RWPE1 (cell line): ENCODE results near the gene KRTAP29-1.
"Not testable (repeated sequence)": the region's sequence is repeated elsewhere in the genome, so short reads cannot be mapped to it uniquely, and the experiment has no call there.

Source experiments
- CTCF ChIA-PET: fragments of 350-600 bp; sonication (Branson Sonifier 250); formaldehyde crosslinking; extraction: SDS; loops from one replicate; lab custom pipeline; 2021; lab: Yijun Ruan, JAX
- POLR2A ChIA-PET: fragments of 400-600 bp; formaldehyde crosslinking; extraction: SDS; loops from one replicate; lab custom pipeline; 2020; ENCODE audit warnings: antibody characterized with exemption; ENCODE audit not compliant: low non-redundant PET; lab: Yijun Ruan, JAX
- DNase-seq: peaks from one replicate; pipeline ENCODE4 v3.0.0; 2012; ENCODE audit warnings: low spot score
- H3K27ac ChIP-seq: fragments of 450-650 bp; 2 replicates; pipeline ENCODE4 v1.5.1; 2017
- CTCF ChIP-seq: fragments of 450-650 bp; conservative IDR thresholded peaks from 2 replicates; pipeline ENCODE4 v1.5.1; 2017; ENCODE audit warnings: low read depth, mild to moderate bottlenecking

The KRTAP29-1 gene, protein sequence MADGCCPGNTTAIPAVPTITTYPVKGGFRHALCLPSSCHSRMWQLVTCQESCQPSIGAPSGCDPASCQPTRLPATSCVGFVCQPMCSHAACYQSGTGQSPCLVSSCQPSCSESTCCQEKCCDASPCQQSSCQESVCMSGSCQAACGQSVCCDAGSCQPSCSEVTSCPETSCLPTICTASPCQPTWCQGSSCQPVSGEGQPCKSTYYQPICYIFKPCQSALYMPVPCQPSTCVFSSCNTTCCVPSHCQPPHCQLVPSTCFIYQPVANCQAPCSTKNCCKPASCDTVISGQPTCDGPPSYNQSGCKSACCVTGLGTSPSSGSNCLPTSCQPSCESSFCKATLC

DNA sequence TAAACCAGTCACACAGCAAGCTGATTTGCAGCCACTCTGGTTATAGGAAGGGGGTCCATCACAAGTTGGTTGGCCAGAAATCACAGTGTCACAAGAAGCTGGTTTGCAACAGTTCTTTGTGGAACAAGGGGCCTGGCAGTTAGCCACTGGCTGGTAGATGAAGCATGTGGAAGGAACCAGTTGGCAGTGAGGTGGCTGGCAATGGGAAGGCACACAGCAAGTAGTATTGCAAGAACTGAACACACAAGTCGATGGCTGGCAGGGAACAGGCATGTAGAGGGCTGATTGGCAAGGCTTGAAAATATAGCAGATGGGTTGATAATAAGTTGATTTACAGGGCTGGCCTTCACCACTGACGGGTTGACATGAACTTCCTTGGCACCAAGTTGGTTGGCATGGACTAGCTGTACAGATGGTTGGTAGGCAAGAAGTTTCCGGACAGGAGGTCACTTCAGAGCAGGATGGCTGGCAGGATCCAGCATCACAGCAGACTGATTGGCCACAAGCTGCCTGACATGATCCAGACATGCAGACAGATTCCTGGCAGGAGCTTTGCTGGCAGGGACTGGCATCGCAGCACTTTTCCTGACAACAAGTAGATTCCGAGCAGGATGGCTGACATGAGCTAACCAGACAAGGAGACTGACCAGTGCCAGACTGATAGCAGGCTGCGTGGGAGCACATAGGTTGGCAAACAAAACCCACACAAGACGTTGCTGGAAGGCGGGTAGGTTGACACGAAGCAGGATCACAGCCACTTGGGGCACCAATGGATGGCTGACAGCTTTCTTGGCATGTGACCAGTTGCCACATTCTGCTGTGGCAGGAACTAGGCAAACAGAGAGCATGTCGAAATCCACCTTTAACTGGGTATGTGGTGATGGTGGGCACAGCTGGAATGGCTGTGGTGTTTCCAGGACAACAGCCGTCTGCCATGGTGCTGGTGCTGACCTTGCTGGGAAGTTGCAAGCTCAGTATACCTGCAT lies at the start of gene KRTAP29-1:
Gene KRTAP29-1, minus strand, starts transcription at position 936 of the 986 bp plus-strand sequence. Its CDS starts 0 bp downstream, at position 936.
- no peak for DNase-seq
- no peak for TF ChIP-seq CTCF
- POLR2A ChIA-PET, result no interaction called here
- CTCF ChIA-PET, result interaction anchor here (0.9 to 1.0 kb wide), 2 partner anchors 20 to 760 kb away, joined by 3 to 4 read pairs; no protein-coding TSS in a partner anchor
- H3K27ac ChIP-seq, result peak within 1 kb of the TSS; percentile 71

DNA sequence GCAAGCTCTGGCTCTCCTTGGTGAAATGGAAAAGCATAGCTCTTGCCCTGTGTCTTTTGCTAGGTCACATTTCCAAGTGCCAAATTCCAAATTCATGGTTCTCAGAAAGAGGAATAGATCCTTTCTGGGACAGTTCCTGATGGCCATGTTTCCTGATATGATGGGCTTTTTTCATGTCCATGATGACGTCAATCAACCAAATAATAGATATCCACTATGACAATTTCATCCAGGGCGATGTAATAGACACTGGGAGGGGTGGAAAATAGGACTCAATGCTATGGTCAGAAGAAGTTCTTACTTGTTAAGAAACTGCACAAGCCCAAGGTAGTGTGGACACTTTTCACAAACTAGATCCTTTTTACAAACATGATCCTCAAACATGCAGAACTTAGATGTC lies 48.5 kb upstream of the KRTAP29-1 start:
- DNase-seq, result no peak
- H3K27ac ChIP-seq, result no peak overlapping the region
- CTCF ChIA-PET, result no interaction called here
- TF ChIP-seq CTCF, result no peak
- POLR2A ChIA-PET, result no interaction called here

- CTCF ChIA-PET, POLR2A ChIA-PET, DNase-seq: not testable (repeated sequence)
These were observed 47.8 kb upstream of the KRTAP29-1 start, which contains the start of gene KRT33A for GRCh38 chr17:41350381-41350878. TSS of gene KRT33A (minus strand) at chr17:41350828. CDS start at chr17:41350767, 61 bp downstream.

DNA sequence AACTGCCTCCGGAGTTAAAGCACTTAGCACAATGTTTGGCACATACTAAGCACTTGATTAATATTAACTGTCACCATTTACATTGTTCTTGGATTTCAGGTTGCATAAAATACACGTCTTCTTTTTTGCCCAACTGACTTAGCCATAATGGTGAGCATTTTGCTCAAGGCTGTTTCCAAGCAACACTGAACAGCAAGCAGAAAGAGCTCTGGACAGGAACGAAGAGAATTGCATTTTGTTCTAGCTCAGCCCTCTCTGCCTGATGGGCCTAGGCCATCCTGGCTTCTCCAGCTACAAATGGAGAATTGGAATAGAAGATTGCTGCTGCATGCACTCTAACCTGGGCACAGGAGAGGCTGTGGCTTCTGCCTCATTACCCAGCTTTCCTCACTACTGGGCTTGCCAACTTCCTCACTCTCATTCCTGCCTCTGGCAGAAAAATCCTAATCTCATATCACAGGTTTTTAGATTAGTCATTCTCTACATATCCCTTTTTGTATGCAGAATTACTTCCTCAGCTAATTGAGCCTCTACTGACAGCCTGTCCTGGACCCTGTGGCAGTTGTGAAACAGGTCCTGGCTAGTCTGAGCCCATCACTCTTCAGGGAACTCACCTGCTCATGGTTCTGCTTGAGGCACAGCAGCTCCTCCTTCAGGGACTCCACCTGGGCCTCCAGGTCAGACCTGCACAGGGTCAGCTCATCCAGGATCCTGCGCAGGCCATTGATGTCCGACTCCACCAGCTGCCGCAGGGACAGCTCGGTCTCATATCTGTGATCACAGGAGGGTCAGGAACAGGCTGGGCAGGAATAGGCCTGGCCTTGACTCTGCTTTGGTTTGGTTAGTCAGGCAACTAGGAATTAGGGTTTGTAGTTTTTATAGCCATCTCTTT lies 45.5 kb upstream of the KRTAP29-1 start:
- POLR2A ChIA-PET, result no interaction called here
- no peak overlapping the region for H3K27ac ChIP-seq
- no peak for TF ChIP-seq CTCF
- CTCF ChIA-PET, result interaction anchor here (0.6 to 1.7 kb wide), 3 partner anchors 26 to 315 kb away, joined by 3 to 5 read pairs (median 5); no protein-coding TSS in a partner anchor
- peak; percentile 8 for DNase-seq

More at GRCh38 chr17:41350381-41350878, 47.8 kb upstream of the KRTAP29-1 start, which contains the start of gene KRT33A:
- not testable (repeated sequence) for H3K27ac ChIP-seq

GRCh38 chr17:41346421-41346820 lies 43.8 kb upstream of the KRTAP29-1 start:
- POLR2A ChIA-PET, H3K27ac ChIP-seq, DNase-seq: not testable (repeated sequence)
- CTCF ChIA-PET, result interaction anchor here (0.6 kb wide), 1 partner anchor 617 kb away, joined by 3 read pairs; no protein-coding TSS in a partner anchor

DNA sequence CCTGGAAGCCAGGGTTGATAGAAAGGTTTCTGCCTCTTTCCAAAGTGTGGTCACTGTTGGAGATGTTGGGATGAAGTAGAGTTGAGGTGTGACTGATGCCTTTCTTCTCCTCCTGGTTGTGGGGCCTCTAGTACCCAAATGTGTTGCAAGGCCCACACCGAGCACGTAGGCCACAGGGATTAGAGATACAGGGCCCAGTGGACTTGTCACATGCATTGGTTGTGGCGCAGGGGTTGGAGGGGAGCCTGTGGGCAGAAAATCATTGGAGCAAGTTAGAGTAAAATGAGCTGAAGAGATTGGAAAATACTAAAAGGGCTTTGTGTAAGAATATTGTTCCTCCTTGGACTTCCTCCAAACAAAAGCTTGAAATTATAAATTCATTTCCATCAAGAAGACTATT lies 43.3 kb upstream of the KRTAP29-1 start:
- DNase-seq, result no peak
- no peak for TF ChIP-seq CTCF
- POLR2A ChIA-PET, result no interaction called here
- CTCF ChIA-PET, result interaction anchor here (0.6 kb wide), 1 partner anchor 617 kb away, joined by 3 read pairs; no protein-coding TSS in a partner anchor
- H3K27ac ChIP-seq, result no peak overlapping the region
